HUES6 (cell line): Measurements from ENCODE around the gene FAM204A.

Experiments
- H3K27ac ChIP-seq: 2 replicates; pipeline ENCODE4 v1.7.0; 2013; ENCODE audit warnings: low read depth, mild to moderate bottlenecking, low read length, inconsistent platforms
- H3K27me3 ChIP-seq: 2 replicates; pipeline ENCODE4 v1.6.1; 2013; ENCODE audit warnings: low read length; ENCODE audit not compliant: control insufficient read depth, insufficient read depth
- H3K36me3 ChIP-seq: 2 replicates; pipeline ENCODE4 v1.6.1; 2013; ENCODE audit warnings: low read length; ENCODE audit not compliant: control insufficient read depth, insufficient read depth
- H3K4me1 ChIP-seq: 2 replicates; pipeline ENCODE4 v1.6.1; 2013; ENCODE audit warnings: low read length; ENCODE audit not compliant: control insufficient read depth, insufficient read depth
- H3K4me3 ChIP-seq: 2 replicates; pipeline ENCODE4 v1.5.1; 2013; ENCODE audit warnings: low read depth, low read length
- H3K9ac ChIP-seq: one replicate; pipeline ENCODE4 v1.6.1; 2013; ENCODE audit warnings: mild to moderate bottlenecking, low read length
- H3K9me3 ChIP-seq: 2 replicates; pipeline ENCODE4 v1.6.1; 2013; ENCODE audit warnings: low read depth, low read length; ENCODE audit not compliant: control insufficient read depth, insufficient read depth

FAM204A gene

DNA sequence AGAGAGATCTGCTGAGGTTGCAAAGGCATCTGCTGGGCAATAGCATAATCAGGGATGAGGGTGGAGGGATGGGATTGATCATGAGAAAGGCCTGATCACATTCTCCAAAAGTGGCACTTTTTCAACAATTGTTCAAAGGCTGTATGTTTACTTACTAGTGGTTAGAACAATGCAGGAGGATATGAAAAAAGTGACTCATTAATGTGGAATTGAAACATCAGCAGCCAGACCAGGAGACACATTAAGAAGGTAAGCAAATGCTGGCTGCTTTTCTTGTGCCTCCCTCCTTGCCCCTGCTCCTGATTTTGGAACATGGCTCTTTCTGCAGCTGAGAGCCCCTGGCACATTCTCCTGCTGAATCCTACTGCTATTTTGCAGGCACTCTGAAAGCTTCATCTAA, 63.5 kb downstream of the FAM204A start:
- no peaks in the 10 kb centered on the region for H3K4me1 ChIP-seq
- H3K4me3 ChIP-seq = no peak overlapping the region
- H3K36me3 ChIP-seq = no peaks in the 10 kb centered on the region
- H3K27ac ChIP-seq = no peak overlapping the region
- no peaks in the 10 kb centered on the region for H3K27me3 ChIP-seq
- H3K9ac ChIP-seq = no peak overlapping the region
- peaks cover 13% of the 10 kb centered on the region for H3K9me3 ChIP-seq

- Histone ChIP-seq H3K36me3 (no peaks in the 10 kb centered on the region), H3K4me1 (peaks cover 1% of the 10 kb centered on the region; the same call in 1 of the 2 replicates), H3K27ac (no peak overlapping the region), H3K27me3 (no peaks in the 10 kb centered on the region), H3K4me3 (no peak overlapping the region), H3K9ac (no peak overlapping the region), H3K9me3 (peaks cover 13% of the 10 kb centered on the region)
Measured at GRCh38 chr10:118277871-118278270, 64.3 kb downstream of the FAM204A start.

DNA sequence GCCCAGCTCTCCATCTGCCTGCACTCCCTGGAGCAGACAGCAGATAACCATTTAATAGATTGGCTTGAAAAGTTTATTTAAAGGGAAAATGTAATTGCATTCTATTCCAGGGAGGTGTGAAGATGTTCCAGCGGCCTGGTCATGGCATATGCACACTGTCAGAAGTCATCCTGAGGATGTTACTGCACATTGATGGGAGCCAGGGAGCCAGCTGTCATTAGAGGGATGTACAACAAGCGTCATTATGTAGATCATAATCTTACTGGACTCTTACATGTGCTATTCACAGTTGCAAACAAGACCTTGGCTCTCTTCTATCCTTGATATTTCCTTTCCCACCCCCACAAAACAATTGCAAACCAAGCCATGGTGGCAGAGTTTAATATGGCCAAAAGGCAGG, 65.4 kb downstream of the FAM204A start:
- Histone ChIP-seq H3K4me3 (no peak overlapping the region), H3K4me1 (peaks cover 11% of the 10 kb centered on the region), H3K9ac (no peak overlapping the region), H3K27me3 (no peaks in the 10 kb centered on the region), H3K27ac (no peak overlapping the region), H3K36me3 (no peaks in the 10 kb centered on the region), H3K9me3 (peaks cover 13% of the 10 kb centered on the region)

DNA sequence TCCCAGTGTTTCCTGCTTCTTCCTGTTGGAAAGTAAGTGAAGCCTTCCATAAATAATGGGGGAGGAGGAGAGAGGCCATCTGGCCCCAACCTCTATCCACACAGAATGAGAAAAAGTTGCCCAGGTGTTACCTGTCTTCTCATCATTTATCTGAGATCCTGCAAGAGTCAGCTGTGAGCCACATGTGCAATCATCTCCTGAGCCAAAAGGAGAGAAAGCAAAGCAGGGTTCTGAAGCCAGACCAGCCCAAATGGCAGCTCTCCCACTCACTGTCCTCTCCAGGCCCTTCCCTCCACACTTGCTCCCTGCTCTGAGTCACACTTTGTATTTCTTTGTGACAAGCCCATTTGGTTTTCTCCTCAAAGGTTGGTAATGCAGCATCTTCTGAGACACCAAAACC, 65.9 kb downstream of the FAM204A start:
- Histone ChIP-seq H3K4me3 (no peak overlapping the region), H3K9me3 (peaks cover 13% of the 10 kb centered on the region), H3K9ac (no peak overlapping the region), H3K27me3 (no peaks in the 10 kb centered on the region), H3K36me3 (no peaks in the 10 kb centered on the region), H3K27ac (no peak overlapping the region), H3K4me1 (peaks cover 15% of the 10 kb centered on the region)

GRCh38 chr10:118273662-118274061, 68.5 kb downstream of the FAM204A start:
- Histone ChIP-seq H3K27me3 (peaks cover 15% of the 10 kb centered on the region), H3K27ac (no peak overlapping the region), H3K9me3 (peaks cover 13% of the 10 kb centered on the region), H3K36me3 (no peaks in the 10 kb centered on the region), H3K9ac (no peak overlapping the region), H3K4me3 (no peak overlapping the region), H3K4me1 (peaks cover 15% of the 10 kb centered on the region)

GRCh38 chr10:118272767-118273166, 69.4 kb downstream of the FAM204A start:
- H3K4me3 ChIP-seq = peak overlapping the region; percentile 47; the same call in 1 of the 2 replicates
- H3K9ac ChIP-seq = no peak overlapping the region
- H3K4me1 ChIP-seq = peaks cover 20% of the 10 kb centered on the region
- no peaks in the 10 kb centered on the region for H3K36me3 ChIP-seq
- peaks cover 7% of the 10 kb centered on the region for H3K9me3 ChIP-seq
- no peak overlapping the region for H3K27ac ChIP-seq
- H3K27me3 ChIP-seq = peaks cover 24% of the 10 kb centered on the region

DNA sequence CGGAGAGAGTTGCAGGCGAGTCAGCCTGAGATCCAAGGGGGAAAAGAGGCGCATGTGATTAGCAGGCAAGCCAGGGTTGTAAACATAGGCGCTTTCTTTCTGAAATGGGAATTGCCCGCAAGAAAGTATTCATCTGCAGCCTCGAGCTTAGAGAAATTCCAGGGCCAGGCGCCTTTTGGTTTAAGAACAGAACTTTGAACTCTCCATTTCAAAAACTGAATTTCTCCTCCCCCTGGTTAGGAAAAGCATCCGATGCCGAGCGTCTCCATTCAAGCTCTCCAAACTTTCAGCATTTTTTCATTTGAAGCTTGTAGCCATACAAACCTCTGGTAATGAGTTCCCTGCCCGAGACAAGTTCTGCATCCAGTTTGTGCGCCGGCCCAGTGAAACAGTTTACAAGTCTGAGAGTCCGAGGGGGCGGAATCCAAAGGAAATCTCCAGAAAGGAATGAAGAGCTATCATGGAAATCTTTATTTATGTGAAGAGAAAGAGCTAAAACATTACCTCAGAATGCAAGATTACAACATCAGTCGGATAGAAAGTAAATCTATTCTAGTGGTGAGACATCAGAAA, 69.9 kb downstream of the FAM204A start:
- Histone ChIP-seq H3K9me3 (0 out of 2 replicates have a peak, but pooled peaks cover 2% of the 10 kb centered on the region), H3K27ac (no peak overlapping the region), H3K4me1 (peaks cover 21% of the 10 kb centered on the region), H3K9ac (no peak overlapping the region), H3K36me3 (no peaks in the 10 kb centered on the region), H3K27me3 (peaks cover 29% of the 10 kb centered on the region), H3K4me3 (peak overlapping the region; percentile 47)

DNA sequence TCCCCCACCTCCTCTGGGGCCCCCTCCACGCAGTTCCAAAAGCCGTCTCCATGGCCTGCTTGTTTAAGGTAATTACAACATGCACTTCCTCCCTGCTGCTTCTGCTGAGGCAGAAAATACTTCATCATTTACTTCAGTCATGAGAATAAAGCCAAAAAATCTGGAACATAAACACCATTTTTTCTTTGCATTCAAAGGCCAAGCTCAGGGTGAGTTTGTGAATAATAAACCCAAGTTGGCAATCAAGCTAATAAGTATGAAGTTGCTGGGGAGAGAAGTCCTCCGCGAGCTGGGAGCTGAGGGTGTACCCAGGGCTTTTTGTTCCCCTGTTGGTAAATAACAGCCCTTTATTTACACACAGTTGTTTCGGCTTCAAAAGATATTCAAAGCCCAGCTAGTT, 70.5 kb downstream of the FAM204A start:
- no peak overlapping the region for H3K27ac ChIP-seq
- H3K9me3 ChIP-seq = no peaks in the 10 kb centered on the region
- H3K36me3 ChIP-seq = no peaks in the 10 kb centered on the region
- H3K9ac ChIP-seq = no peak overlapping the region
- H3K27me3 ChIP-seq = peaks cover 35% of the 10 kb centered on the region
- H3K4me1 ChIP-seq = peaks cover 25% of the 10 kb centered on the region
- peak overlapping the region; percentile 47 for H3K4me3 ChIP-seq

- Histone ChIP-seq H3K27ac (no peak overlapping the region), H3K4me1 (peaks cover 31% of the 10 kb centered on the region), H3K9me3 (no peaks in the 10 kb centered on the region), H3K9ac (no peak overlapping the region), H3K27me3 (peaks cover 88% of the 10 kb centered on the region), H3K4me3 (peak overlapping the region; percentile 8; the same call in 1 of the 2 replicates), H3K36me3 (no peaks in the 10 kb centered on the region)
Measured at GRCh38 chr10:118266098-118266748, 75.9 kb downstream of the FAM204A start.

GRCh38 chr10:118264838-118265470, 77.2 kb downstream of the FAM204A start:
- Histone ChIP-seq H3K4me3 (no peak overlapping the region), H3K4me1 (peaks cover 31% of the 10 kb centered on the region), H3K27ac (no peak overlapping the region), H3K27me3 (peaks cover 93% of the 10 kb centered on the region), H3K9ac (no peak overlapping the region), H3K9me3 (no peaks in the 10 kb centered on the region), H3K36me3 (no peaks in the 10 kb centered on the region)

GRCh38 chr10:118264252-118264651, 77.9 kb downstream of the FAM204A start:
- peaks cover 31% of the 10 kb centered on the region for H3K4me1 ChIP-seq
- peaks cover 91% of the 10 kb centered on the region for H3K27me3 ChIP-seq
- no peaks in the 10 kb centered on the region for H3K9me3 ChIP-seq
- H3K4me3 ChIP-seq = no peak overlapping the region
- H3K9ac ChIP-seq = no peak overlapping the region
- H3K27ac ChIP-seq = no peak overlapping the region
- no peaks in the 10 kb centered on the region for H3K36me3 ChIP-seq
